ENCODE data around the gene DSCAML1. TPM values are rescaled to one million over a fixed set of nuclear protein-coding genes. Genes with fewer than 3 reads are reported as not detected.

The DSCAML1 gene
- total RNA-seq, 2 donors from 2014 or later, result 2.5 to 5.0 TPM

DNA sequence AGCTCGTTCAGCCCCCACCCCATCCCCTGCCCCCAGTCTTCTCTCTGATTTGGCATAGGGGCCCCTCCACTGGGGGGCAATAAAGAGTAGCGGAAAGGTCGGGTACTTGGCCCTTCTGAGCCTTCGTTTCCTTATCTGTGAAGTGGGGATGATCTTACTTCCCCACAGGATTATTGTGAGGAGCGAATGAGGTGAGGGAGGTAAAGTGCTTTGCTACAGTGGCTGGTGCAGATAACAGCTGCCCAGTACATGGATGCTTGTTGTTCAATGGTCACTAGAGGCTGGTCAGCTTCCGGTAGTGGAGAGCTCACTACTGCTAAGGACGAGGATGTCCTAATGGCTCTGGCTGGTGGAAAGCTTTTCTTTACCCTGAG is 368.2 kb downstream of the DSCAML1 start:
- no peaks in the 10 kb centered on the region for H3K9me3 Mint-ChIP-seq
- no peaks in the 10 kb centered on the region for H3K36me3 Mint-ChIP-seq
- no peak overlapping the region for H3K27ac Mint-ChIP-seq
- DNase-seq (ENCODE audit: low spot score in 2 of 2) (no peak), ATAC-seq (no peak)

DNA sequence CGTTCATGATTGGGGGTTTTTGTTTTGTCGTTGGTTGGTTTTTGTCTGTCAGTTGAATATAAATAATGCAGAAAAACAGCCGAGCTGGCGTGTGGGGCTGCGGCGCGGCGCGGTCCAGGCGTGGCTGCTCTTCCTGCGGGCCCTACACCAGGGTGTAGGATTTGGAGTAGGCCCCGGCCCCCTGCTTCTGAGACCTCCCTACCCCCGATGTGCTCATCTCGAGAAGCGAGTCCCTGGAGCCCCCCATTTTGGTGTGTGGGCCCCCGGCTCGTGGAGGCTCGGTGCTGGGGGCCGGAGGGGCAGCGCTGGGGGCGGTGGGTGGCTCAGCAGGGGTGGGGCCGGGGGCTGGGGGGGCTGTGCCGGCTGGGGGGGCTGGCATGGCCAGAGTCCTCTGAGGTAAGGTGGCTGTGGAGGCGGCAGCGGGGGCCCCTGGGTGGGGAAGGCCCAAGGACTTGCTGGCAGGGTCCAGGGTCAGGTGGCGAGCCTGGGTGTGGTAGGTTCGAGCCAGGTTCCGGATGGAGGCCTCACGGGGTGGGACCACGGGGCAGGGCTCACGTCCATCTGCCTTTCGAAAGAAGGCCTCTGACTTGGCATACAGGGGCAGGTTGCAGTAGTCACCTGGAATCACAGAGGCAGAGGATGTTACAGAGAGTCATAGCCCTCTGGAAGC is 368.7 kb downstream of the DSCAML1 start:
- no peak for DNase-seq (ENCODE audit: low spot score in 2 of 2)
- Mint-ChIP-seq H3K36me3 (no peaks in the 10 kb centered on the region), H3K9me3 (no peaks in the 10 kb centered on the region)

DNA sequence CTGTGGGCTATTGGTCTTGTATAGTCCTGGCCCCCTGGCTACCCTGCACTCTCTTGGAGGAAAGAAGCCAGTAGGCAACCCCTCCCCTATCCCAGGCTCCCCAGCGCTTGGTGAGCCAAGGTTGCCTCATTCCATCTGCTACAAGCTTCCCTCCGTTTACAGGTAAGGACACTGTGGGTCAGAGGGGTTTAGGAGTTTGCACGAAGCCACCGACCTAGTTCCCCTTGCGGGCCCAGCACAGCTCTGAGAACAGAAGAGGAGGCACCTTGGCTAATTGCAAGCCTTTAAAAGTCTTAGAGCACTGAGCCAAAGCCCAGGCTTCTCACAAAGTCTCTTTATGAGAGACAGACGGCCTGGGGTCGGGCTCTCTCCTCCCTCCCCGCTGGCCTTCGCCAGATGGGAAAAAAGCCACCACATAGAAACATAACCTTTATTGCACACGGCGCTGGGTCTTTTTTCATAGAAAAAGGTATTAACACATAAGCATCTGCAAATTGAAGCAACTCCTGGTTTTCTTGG is 369.6 kb downstream of the DSCAML1 start:
- Mint-ChIP-seq H3K27ac (no peak overlapping the region), H3K36me3 (no peaks in the 10 kb centered on the region), H3K9me3 (no peaks in the 10 kb centered on the region)
- ATAC-seq (no peak), DNase-seq (ENCODE audit: low spot score in 2 of 2) (no peak)

More for the DNA sequence above, 368.7 kb downstream of the DSCAML1 start:
- no peak overlapping the region for H3K27ac Mint-ChIP-seq
- no peak for ATAC-seq

DNA sequence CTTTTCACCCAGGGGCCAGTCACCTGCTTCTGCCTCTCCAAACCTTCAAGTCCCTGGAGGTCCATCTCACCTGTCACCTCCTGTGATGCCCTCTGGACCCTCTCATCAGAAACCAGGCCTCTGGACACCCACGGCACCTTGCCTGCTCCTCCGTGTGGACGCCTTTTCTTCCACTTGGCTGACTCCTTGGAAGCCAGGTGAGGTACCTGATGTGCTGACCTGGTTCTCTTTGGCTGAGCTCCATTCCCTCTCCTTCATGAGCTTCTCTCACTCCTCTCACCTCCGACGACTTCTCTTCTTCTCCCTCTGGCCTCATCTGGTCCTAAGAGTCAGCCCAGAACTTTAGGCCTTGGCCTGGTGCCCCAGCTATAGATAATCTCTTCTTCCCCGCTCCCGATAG is 370.1 kb downstream of the DSCAML1 start:
- no peak for DNase-seq (ENCODE audit: low spot score in 2 of 2)
- H3K9me3 Mint-ChIP-seq, result no peaks in the 10 kb centered on the region
- H3K36me3 Mint-ChIP-seq, result no peaks in the 10 kb centered on the region
- H3K27ac Mint-ChIP-seq, result no peak overlapping the region
- ATAC-seq, result no peak

DNA sequence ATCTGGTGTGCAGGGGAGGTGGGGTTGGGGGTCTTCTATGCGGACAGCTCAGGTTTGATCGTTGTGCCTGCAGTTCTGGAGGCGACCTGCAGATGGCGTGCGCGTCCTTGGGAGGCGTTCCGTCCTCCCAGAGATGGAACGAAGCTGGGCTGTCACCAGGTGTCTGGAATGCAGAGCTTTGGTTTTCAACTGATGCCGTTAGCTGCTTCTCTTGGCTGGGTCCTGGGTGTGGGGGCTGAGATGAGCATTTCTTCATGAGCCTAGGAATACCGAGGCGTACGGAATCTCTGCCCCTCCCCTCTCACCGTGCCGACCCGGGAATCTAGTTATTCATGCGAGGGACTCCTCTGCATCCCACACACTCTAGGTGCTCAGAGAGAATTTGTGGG is 370.7 kb downstream of the DSCAML1 start:
- H3K9me3 Mint-ChIP-seq, result no peaks in the 10 kb centered on the region
- H3K27ac Mint-ChIP-seq, result no peak overlapping the region
- no peaks in the 10 kb centered on the region for H3K36me3 Mint-ChIP-seq
- DNase-seq (ENCODE audit: low spot score in 2 of 2) (peak; percentile 67 to 88), ATAC-seq (peak; percentile 59 to 67)

DNA sequence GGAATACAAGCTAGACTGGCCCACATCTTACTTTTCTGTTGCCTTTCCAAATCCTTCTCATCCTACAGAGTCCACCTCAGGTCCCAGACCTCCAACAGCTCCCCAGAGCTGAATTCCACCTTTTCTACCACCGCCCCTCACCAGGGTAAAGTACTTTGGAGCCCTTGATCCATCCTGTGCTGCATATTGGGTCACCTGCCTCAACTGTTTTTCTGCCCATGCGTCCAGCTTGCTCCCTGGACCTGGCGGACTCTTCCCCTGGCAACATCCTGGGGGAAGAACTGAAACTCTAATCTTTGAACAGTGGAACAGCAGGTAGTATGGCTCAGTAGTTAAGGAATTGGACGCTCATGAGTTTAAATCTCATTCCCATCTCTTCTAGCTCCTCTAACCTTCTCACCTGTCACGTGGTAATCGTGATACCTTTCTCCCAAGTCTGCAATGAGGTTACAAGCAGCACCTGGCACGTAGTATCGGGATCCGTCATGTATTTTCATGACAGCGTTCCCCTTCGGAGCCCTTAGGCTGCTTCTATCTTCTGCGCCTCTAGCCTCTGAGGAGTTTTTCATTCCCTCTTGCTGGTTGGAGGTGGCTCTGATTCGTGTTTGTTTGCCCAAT is 371.2 kb downstream of the DSCAML1 start:
- DNase-seq (ENCODE audit: low spot score in 2 of 2) (no peak), ATAC-seq (no peak)
- Mint-ChIP-seq H3K9me3 (no peaks in the 10 kb centered on the region), H3K36me3 (no peaks in the 10 kb centered on the region), H3K27ac (no peak overlapping the region)

DNA sequence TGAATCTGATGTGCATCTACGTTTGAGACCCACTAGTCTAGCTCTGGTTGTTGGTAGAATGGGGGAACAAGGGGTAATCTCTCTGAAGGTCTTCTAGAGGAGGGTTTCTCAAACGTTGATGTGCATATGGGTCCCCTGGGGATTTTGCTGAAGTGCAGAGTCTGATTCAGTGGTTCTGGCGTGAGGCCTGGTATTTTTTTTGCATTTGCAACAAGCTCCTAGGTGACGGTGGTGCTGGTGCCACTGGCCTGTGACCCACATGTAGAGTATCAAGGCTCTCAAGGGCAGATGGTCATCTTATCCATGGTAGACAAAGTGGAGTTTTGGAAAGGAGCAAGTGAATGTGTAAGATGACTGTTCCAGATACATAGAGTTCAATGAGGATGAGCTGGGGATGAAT is 372.2 kb downstream of the DSCAML1 start:
- no peak for ATAC-seq
- no peak for DNase-seq (ENCODE audit: low spot score in 2 of 2)
- Mint-ChIP-seq H3K36me3 (no peaks in the 10 kb centered on the region), H3K27ac (no peak overlapping the region), H3K9me3 (no peaks in the 10 kb centered on the region)

DNA sequence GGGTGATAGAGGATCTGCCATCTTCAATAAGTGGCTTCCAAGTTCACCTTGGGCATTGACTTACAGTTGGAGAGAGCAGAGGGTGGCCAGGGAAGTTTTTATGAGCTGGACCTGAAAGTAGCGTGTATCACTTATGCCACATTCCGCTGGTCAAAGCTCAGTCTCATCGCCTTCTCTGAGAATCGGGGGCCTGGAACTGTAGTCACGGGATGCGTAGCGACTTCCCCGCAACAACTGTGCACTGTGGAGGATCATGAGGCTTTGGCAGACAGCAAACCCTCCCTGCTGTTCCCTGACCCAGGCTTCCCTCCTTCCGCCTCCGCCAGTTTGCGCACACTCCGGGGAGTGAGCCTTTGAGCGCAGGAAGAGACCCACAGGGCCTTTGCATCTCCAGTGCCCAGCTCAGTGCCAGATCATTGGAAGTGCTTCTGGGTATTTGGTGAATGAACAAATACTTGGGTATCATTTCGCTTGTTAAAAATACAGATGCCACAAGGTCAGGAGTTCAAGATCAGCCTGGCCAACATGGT is 373.9 kb downstream of the DSCAML1 start:
- Mint-ChIP-seq H3K36me3 (no peaks in the 10 kb centered on the region), H3K9me3 (no peaks in the 10 kb centered on the region), H3K27ac (no peak overlapping the region)
- no peak for ATAC-seq
- no peak for DNase-seq (ENCODE audit: low spot score in 2 of 2)

DNA sequence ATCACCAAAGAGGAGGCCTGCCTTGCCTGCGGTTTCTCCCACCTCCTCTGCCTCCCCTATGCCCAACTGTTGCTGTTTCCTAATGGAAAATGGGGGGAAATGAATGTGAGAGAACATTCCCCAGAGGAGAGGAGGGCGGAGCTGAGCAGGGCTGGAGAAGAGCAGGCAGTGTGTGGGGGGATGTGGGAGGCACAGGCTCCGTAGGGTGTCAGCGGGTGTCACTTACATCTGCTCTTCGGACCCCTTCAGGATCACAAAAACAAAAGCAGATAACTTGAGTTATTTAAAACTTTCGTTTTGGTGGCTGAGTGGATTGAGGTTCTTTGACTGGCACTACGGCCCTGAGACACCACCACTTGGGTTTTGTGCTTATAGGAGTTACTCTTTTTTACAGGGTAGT is 375.5 kb downstream of the DSCAML1 start:
- no peak for ATAC-seq
- no peak for DNase-seq (ENCODE audit: low spot score in 2 of 2)
- H3K27ac Mint-ChIP-seq, result no peak overlapping the region
- H3K9me3 Mint-ChIP-seq, result no peaks in the 10 kb centered on the region
- no peaks in the 10 kb centered on the region for H3K36me3 Mint-ChIP-seq

DNA sequence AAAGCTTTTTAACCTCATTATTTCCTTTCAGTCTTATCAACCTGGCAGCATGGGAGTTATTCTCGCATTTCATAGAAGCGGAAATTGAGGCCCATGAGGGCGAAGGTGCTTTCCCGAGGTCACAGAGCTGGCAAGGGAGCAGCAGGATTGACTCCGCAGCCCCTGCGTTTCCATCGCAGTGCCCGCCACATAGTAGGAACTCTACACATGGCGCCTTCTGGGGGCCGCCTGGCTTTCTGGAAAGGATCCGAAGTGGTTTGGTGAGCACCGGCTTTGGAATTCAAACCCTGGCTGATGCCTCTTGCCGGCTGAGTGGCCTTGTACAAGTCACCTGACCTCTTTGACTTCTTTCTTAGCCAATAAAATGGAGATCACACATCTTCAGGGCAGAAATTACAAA is 376.0 kb downstream of the DSCAML1 start:
- Mint-ChIP-seq H3K27ac (no peak overlapping the region), H3K36me3 (no peaks in the 10 kb centered on the region), H3K9me3 (no peaks in the 10 kb centered on the region)
- no peak for ATAC-seq
- DNase-seq (ENCODE audit: low spot score in 2 of 2), result no peak

DNA sequence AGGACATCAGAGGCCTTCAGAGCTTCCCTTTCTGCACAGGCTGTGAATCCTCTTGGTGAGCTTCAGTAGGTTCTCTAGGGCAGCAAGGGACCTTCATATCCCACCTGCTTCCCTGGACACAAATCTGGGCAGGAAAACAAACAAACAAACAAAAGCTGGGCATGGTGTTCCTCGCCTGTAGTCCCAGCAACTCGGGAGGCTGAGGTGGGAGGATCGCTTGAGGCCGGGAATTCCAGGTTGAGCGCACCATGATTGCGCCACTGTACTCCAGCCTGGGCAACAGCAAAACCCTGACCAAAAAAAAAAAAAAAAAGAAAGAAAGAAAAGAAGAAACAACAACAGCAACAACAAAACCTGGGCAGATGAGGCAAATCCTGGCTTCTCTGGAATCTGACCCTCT is 376.4 kb downstream of the DSCAML1 start:
- Mint-ChIP-seq H3K36me3 (no peaks in the 10 kb centered on the region), H3K27ac (no peak overlapping the region), H3K9me3 (no peaks in the 10 kb centered on the region)
- ATAC-seq, result no peak
- no peak for DNase-seq (ENCODE audit: low spot score in 2 of 2)

DNA sequence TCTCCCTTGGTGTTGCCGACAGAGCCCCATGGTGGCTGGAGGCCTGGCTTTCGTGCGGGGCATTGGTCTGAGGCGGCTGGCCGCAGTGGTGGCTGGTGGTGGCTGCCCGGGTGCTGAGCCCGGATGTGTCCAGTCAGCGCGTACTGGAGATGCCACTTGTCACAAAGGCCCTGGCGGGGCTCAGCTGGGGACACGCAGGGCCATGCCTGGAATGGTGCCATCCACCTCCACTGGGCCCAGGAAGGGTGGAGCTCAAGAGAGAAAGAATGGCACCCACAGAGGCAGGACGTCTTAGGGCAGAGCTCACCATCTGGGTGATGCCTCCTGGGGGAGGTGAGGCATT is 376.9 kb downstream of the DSCAML1 start:
- Mint-ChIP-seq H3K36me3 (no peaks in the 10 kb centered on the region), H3K27ac (no peak overlapping the region), H3K9me3 (no peaks in the 10 kb centered on the region)
- ATAC-seq (no peak), DNase-seq (ENCODE audit: low spot score in 2 of 2) (no peak)

DNA sequence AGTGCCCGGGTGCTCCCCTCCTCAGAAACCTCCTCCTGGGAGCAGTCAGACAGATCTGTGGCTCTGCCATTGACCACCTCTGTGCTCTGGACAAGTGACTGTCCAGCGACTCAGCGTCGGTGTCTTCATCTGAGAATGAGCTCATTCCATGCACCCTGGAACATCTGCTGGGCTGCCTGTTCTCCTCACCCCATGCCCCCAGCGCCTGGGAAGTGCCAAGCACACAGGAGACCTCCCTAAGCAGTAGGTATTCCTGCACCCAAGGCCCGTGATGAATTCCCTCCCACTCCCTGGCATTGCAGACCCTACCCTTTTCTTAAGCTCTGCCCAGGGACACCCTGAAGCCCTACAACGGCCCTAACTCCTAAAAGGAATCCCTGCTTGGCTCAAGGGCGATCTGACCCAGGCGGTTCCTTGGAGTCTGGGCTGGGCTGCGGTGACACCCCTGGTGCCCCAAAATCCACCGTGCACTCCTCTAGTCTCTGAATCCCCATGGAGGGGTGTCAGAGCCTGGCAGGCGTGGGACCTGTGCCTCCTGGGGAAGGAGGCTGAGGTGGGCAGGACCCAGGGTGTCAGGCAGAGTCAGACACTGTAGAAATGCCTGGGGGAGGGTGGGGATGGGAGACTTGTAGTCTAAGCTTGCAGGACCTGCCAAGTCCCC is 377.4 kb downstream of the DSCAML1 start:
- H3K27ac Mint-ChIP-seq, result no peak overlapping the region
- H3K36me3 Mint-ChIP-seq, result no peaks in the 10 kb centered on the region
- DNase-seq (ENCODE audit: low spot score in 2 of 2) (no peak), ATAC-seq (no peak)
- no peaks in the 10 kb centered on the region for H3K9me3 Mint-ChIP-seq

DNA sequence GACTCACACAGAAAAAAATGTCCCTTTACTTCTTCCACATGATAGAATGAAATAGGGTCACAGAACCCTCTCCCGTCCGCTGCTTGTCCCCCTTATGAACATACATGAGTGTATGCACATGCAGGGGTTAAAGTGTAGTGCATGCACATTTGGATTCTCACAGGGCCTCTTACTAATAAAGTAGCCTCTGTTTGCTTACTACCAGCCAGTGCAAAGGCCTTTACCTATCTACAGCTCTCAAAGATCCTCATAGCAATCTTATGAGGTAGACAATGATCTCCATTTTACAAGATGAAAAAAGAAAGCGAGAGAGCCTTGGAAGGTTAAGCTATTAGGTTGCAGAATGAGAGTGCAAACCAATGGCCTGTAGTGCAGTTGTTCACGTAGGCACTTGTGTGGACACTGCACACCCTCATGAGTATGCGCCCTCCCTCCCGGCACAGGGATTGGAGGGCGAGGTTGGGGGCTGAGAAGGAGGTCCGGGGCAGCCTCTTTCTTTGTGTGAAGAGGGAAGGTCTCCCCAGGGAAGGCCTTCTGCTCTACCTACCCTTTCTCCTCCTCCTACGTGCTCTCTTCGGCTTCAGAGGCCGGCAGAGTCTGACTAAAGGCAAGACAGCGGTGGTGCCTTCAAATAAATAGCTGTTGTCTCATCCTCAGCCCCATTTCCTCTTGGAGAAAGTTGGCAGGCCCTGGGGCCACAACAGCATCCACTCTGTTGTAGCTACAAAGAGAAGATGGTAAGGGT is 378.1 kb downstream of the DSCAML1 start:
- H3K36me3 Mint-ChIP-seq, result no peaks in the 10 kb centered on the region
- ATAC-seq (no peak), DNase-seq (ENCODE audit: low spot score in 2 of 2) (no peak)
- H3K27ac Mint-ChIP-seq, result no peak overlapping the region
- H3K9me3 Mint-ChIP-seq, result no peaks in the 10 kb centered on the region

DNA sequence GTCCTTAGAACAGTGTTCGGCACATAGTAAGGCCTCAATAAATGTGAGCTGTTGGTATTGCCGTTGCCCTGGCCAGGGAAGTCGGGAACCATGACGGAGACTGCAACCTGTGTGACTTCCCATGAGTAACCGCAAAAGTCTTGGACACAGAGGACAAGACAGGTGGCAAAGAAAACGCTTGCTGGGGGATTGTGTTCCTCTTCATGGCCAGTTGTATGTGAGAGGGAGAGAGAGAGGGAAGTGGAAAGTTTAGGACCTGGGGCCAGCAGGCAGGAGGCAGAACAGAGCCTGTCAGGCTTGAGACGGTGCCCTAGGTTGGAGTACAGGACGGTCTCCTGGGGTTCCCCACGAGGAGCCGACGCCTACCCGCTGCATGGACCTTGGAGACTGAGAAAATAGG is 379.2 kb downstream of the DSCAML1 start:
- ATAC-seq (no peak), DNase-seq (ENCODE audit: low spot score in 2 of 2) (no peak)
- H3K27ac Mint-ChIP-seq, result no peak overlapping the region
- H3K9me3 Mint-ChIP-seq, result no peaks in the 10 kb centered on the region
- no peaks in the 10 kb centered on the region for H3K36me3 Mint-ChIP-seq

DNA sequence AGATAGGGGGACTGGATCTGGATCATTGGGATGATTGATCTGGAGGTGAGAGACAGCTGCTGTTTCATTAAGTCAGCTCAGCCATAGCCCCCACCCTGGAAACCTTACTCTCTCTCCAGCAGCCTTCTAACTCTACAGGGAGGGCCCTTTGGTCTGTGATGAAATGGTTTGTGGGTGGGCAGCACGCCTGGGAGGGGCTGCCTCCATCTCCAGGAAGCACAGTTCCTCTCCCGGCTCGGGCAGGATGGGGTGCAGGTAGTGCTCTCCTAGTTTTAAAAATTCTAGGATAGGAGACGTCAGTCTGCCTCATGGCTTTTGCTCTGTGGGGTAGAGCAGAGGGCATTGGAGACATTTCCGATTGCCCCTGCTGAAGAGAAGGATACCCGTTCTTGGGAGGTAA is 379.7 kb downstream of the DSCAML1 start:
- H3K9me3 Mint-ChIP-seq, result no peaks in the 10 kb centered on the region
- no peak overlapping the region for H3K27ac Mint-ChIP-seq
- ATAC-seq (no peak), DNase-seq (ENCODE audit: low spot score in 2 of 2) (no peak)
- H3K36me3 Mint-ChIP-seq, result no peaks in the 10 kb centered on the region

DNA sequence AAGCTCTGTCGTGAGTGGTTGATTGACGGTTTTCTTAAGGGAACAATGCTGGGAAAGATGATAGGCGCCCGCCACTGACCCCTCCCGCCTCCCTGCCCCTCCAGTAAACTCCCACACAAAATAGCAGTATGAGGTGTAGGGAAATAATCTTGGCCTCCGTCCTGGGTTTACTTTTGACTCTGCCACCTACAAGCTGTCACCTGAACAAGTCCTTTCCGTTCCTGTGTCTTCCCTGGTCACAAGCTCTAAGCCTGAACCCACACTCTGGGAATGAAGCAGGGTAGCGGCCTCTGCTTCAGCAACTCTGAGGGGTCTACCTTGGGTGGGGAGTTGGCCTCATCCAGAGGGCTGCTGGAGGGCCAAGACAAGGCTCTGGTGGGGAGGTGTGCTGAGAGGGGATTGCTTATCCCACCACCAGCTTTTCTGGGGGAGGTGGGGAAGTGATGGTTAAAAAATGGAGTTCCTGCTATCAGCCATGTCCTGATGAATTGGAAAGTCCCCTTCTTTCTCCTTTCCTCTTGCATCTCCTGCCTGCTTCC is 381.6 kb downstream of the DSCAML1 start:
- DNase-seq (ENCODE audit: low spot score in 2 of 2) (no peak), ATAC-seq (no peak)
- no peaks in the 10 kb centered on the region for H3K36me3 Mint-ChIP-seq
- H3K27ac Mint-ChIP-seq, result no peak overlapping the region
- no peaks in the 10 kb centered on the region for H3K9me3 Mint-ChIP-seq

Data from activated naive CD4-positive, alpha-beta T cell treated with anti-CD3 and anti-CD28 coated beads, Interleukin-2, amount 50 U/mL, for 72 hours (primary cell).